Activated CD8-positive, alpha-beta T cell treated with anti-CD3 and anti-CD28 coated beads for 36 hours (primary cell): ENCODE results near the gene GAL3ST2. TPM values are rescaled to one million over a fixed set of nuclear protein-coding genes. Genes with fewer than 3 reads are reported as not detected.

ENCODE experiments used
- ATAC-seq: fragments of 200-7000 bp; cut with Tn5 transposase; one replicate; pipeline ENCODE4 v1.10.0; 2021; ENCODE audit warnings: mild to moderate bottlenecking, moderate library complexity
- CTCF ChIA-PET: fragments of 350-600 bp; sonication (Branson Sonifier 250); formaldehyde crosslinking; loops from one replicate; lab custom pipeline; 2021; ENCODE audit warnings: antibody characterized with exemption; lab: Charles Lee
- POLR2A ChIA-PET: fragments of 350-600 bp; sonication (Branson Sonifier 250); formaldehyde crosslinking; loops from one replicate; lab custom pipeline; 2021; ENCODE audit warnings: antibody characterized with exemption; lab: Charles Lee
- DNase-seq: peaks from one replicate; pipeline ENCODE4 v3.0.0-alpha.2; 2020
- H3K27ac Mint-ChIP-seq: one replicate; pipeline ENCODE4 v1.8.0; 2021; ENCODE audit warnings: mild to moderate bottlenecking, mixed read lengths
- H3K27me3 Mint-ChIP-seq: one replicate; pipeline ENCODE4 v1.8.0; 2021; ENCODE audit warnings: mixed read lengths
- H3K36me3 Mint-ChIP-seq: one replicate; pipeline ENCODE4 v1.8.0; 2021; ENCODE audit warnings: low read depth, mixed read lengths
- H3K4me1 Mint-ChIP-seq: one replicate; pipeline ENCODE4 v1.8.0; 2021; ENCODE audit warnings: low read depth, mixed read lengths
- H3K4me3 Mint-ChIP-seq: one replicate; pipeline ENCODE4 v1.8.0; 2021; ENCODE audit warnings: mild to moderate bottlenecking, moderate library complexity, mixed read lengths
- H3K9me3 Mint-ChIP-seq: one replicate; pipeline ENCODE4 v1.8.0; 2021; ENCODE audit warnings: mixed read lengths
- intact Hi-C: fragments of 100-400 bp; cut with micrococcal nuclease; formaldehyde crosslinking; loops from one replicate; pipeline ENCODE4 v1.10.0; 2022
- total RNA-seq, 2 experiments: library from RNA; stranded (reverse); gene quantifications; one replicate each; pipeline ENCODE4 v1.2.3, GENCODE V29; 2021
- TF ChIP-seq, protein P1 (sequence below): fragments of 200-600 bp; IDR thresholded peaks from one replicate; pipeline ENCODE4 v1.8.0; 2022; ENCODE audit warnings: antibody characterized with exemption, mild to moderate bottlenecking

The GAL3ST2 gene
- total RNA-seq, 2 experiments from 2014 or later: 0.89 to 0.95 TPM

DNA sequence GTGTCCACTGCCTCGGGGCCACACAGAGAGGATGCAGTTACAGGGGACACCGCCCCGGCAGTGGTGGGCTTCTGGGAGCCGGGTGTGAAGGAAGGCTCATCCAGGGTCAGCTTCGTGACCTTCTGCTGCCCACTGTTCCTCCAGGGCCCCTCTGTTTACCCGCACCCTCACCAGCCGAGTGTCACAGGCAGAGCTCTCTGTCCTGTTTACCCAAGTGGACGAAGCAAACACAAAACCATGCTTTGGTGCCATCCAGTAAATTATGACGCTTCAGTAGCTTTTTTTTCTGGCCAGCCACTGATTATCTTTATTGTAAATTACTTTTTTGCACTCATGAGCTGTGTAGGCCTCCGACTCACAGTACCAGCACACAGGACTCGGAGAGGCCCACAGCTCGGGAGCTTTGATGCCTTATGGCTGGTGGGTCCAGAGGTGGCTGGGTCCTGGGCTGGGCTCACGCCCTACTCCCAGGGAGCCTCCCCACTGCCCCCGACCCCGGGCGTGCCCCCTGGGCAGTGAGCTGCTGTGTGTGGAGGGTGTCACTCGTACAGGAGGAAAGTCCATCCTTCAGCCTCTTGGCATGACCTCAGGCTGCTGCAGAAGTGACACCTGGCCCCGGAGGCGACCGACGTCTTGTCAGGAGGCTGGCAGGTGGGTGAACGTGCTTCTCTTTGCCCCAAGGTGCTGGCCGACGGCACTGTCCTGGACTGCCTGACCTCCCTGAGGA is 32.4 kb upstream of the GAL3ST2 start:
- ATAC-seq: no peak
- intact Hi-C loops: no loop called here
- TF ChIP-seq, protein P1, sequence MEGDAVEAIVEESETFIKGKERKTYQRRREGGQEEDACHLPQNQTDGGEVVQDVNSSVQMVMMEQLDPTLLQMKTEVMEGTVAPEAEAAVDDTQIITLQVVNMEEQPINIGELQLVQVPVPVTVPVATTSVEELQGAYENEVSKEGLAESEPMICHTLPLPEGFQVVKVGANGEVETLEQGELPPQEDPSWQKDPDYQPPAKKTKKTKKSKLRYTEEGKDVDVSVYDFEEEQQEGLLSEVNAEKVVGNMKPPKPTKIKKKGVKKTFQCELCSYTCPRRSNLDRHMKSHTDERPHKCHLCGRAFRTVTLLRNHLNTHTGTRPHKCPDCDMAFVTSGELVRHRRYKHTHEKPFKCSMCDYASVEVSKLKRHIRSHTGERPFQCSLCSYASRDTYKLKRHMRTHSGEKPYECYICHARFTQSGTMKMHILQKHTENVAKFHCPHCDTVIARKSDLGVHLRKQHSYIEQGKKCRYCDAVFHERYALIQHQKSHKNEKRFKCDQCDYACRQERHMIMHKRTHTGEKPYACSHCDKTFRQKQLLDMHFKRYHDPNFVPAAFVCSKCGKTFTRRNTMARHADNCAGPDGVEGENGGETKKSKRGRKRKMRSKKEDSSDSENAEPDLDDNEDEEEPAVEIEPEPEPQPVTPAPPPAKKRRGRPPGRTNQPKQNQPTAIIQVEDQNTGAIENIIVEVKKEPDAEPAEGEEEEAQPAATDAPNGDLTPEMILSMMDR: no peak
- Mint-ChIP-seq H3K36me3 (peaks cover 26% of the 10 kb centered on the region), H3K4me3 (no peak overlapping the region), H3K27ac (no peak overlapping the region), H3K27me3 (no peaks in the 10 kb centered on the region), H3K9me3 (no peaks in the 10 kb centered on the region), H3K4me1 (peaks cover 23% of the 10 kb centered on the region)
- no peak for DNase-seq
- POLR2A ChIA-PET: no interaction called here
- CTCF ChIA-PET: interaction anchor here (0.6 to 1.3 kb wide), 2 partner anchors 10 to 134 kb away, joined by 3 read pairs; no protein-coding TSS in a partner anchor

DNA sequence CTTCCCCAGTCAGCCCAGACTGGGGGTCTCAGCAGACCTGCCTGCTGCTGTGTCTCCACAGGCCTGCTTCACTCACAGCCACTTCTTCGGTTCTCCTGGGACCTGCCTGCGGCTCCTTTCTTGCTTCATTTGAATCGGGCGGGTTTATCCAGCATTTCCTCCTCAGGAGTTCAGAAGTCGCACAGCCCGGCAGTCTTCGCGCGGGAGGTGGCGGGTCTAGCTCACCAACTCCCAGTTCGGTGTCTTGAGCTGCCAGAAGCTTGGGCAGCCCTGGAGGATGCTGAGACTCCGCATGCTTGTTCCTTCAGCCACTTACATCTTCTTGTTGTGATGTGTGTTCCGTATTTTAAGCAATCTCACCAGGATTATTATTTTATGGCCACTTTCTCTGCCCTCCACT is 31.3 kb upstream of the GAL3ST2 start:
- Mint-ChIP-seq H3K36me3 (peaks cover 25% of the 10 kb centered on the region), H3K4me3 (no peak overlapping the region), H3K27ac (no peak overlapping the region), H3K27me3 (no peaks in the 10 kb centered on the region), H3K9me3 (no peaks in the 10 kb centered on the region), H3K4me1 (peaks cover 12% of the 10 kb centered on the region)
- ATAC-seq (no peak), DNase-seq (no peak)
- POLR2A ChIA-PET: no interaction called here
- intact Hi-C loops: no loop called here
- TF ChIP-seq, protein P1: no peak
- CTCF ChIA-PET: no interaction called here

DNA sequence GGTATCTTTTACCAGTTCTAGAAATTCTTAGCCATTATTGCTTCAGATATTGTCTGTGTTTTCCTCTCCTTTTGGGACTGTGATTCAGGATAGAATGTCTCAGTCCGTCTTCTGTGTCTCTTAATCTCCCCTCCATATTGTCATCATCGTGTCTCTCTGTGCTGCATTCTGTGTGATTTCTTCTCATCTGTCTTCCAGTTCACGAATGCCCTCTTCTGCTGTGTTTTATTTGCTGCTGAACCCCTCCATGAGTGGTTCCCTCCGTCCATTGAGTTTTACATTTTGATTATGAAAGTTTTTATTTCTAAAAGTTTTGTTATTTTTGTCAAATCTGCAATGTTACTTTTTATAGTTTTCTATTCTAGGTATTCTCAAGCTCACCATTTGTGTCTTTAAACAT is 30.5 kb upstream of the GAL3ST2 start:
- ATAC-seq (no peak), DNase-seq (no peak)
- Mint-ChIP-seq H3K27me3 (no peaks in the 10 kb centered on the region), H3K27ac (no peak overlapping the region), H3K4me1 (peaks cover 5% of the 10 kb centered on the region), H3K4me3 (no peak overlapping the region), H3K9me3 (no peaks in the 10 kb centered on the region), H3K36me3 (peaks cover 26% of the 10 kb centered on the region)
- ChIA-PET CTCF (no interaction called here), POLR2A (no interaction called here)
- TF ChIP-seq, protein P1: no peak
- intact Hi-C loops: no loop called here

DNA sequence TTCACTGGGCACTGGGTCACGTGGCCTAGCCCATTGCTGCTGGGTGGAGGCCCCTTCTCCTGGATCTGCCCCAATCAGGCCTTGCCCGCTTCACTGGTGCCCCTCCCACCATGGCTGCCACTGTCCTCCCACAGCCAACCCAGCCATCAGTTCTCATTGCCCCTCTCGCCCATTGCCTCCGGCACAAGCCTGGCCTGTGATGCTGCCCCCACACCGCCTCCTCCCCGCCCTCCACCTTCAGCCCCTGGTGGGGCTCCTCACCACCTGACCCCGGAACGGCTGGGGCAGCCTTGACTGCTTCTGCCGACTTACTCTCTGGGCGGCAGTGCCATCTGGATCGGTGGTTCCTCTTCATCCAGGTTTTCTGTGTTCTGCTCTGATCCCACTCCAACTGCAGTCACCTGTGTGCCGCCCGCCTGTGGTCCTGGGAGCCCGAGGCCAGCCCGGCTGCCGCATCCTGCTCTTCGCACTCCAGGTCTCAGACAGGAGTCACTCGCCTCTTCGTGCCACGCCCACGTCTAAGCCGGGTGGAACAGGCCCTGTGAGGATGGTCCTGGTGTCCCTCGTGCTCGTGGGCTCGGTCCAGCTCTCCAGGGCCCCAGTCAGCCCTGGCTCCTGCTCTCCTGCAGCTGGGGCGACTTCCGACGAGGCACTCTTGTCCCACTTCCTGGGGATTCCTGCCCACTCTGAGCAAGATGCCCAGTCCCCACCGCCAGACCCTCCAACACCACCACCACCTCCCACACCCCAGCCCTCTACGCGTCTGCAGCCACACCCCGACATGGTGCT is 28.0 kb upstream of the GAL3ST2 start:
- TF ChIP-seq, protein P1: no peak
- intact Hi-C loops: no loop called here
- no peaks in the 10 kb centered on the region for H3K9me3 Mint-ChIP-seq
- no peak overlapping the region for H3K27ac Mint-ChIP-seq
- ChIA-PET CTCF (no interaction called here), POLR2A (interaction anchor here (0.8 kb wide), 1 partner anchor 16 kb away, joined by 3 read pairs; no protein-coding TSS in a partner anchor)
- H3K36me3 Mint-ChIP-seq: peaks cover 28% of the 10 kb centered on the region
- ATAC-seq (no peak), DNase-seq (no peak)
- H3K27me3 Mint-ChIP-seq: no peaks in the 10 kb centered on the region
- H3K4me1 Mint-ChIP-seq: no peaks in the 10 kb centered on the region
- H3K4me3 Mint-ChIP-seq: no peak overlapping the region
